Epithelial cell of esophagus (primary cell): ENCODE measurements around the gene NUP42.
A peak's percentile ranks its signal among the peaks of the same experiment; 100 is the strongest.

ENCODE experiments used
- DNase-seq: peaks from one replicate; pipeline ENCODE4 v3.0.0; 2010; ENCODE audit warnings: low read depth
- H3K4me3 ChIP-seq: 2 replicates; pipeline ENCODE4 v1.5.1; 2011; ENCODE audit warnings: mild to moderate bottlenecking, low read length, control low read depth
- TF ChIP-seq, protein P1 (sequence below): IDR thresholded peaks from 2 replicates; pipeline ENCODE4 v1.5.1; 2011; ENCODE audit warnings: low read depth, mild to moderate bottlenecking, low read length, control low read depth, inconsistent platforms; ENCODE audit not compliant: insufficient read depth; ENCODE audit errors: missing control alignments

The NUP42 gene

DNA sequence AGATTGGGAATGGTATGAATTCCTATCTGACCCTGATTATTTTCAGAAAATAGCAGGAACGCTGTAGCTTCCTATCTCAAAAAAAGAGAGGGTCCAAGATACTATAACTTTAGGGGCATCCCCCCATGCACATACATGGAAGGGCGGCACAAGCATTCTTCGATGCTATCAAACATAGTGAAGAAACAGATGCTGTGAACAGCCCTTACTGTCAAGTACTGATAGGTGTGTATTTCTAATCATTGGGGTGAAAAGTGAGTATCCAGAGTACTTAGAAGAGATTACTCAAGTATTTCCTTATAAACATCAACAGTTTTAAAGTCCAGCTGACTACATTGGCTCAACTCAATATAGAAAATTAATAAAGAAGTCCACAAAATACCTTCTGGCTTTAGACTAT lies 17.0 kb upstream of the NUP42 start:
- H3K4me3 ChIP-seq, result no peak overlapping the region
- no peak for DNase-seq
- TF ChIP-seq, protein P1, sequence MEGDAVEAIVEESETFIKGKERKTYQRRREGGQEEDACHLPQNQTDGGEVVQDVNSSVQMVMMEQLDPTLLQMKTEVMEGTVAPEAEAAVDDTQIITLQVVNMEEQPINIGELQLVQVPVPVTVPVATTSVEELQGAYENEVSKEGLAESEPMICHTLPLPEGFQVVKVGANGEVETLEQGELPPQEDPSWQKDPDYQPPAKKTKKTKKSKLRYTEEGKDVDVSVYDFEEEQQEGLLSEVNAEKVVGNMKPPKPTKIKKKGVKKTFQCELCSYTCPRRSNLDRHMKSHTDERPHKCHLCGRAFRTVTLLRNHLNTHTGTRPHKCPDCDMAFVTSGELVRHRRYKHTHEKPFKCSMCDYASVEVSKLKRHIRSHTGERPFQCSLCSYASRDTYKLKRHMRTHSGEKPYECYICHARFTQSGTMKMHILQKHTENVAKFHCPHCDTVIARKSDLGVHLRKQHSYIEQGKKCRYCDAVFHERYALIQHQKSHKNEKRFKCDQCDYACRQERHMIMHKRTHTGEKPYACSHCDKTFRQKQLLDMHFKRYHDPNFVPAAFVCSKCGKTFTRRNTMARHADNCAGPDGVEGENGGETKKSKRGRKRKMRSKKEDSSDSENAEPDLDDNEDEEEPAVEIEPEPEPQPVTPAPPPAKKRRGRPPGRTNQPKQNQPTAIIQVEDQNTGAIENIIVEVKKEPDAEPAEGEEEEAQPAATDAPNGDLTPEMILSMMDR, result no peak

DNA sequence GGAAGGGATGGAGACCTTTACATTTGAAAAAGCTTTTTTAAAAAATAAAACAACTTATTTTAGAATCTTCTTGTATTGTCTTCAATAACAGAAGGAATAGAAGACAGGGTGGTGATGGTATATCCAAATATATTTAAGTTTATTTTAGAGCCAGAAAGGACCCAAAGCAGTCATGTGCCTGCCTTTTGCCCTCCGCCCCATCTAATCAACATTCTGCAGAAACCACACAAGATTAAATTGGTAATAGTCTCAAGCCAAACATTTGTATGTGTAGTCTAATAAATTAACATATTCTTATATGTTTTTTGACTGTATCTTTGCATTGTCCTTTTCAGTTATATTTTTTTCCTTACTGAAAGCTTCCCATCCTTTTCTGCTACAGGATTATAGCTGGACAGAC lies 16.5 kb upstream of the NUP42 start:
- no peak for DNase-seq
- no peak overlapping the region for H3K4me3 ChIP-seq
- TF ChIP-seq, protein P1, result no peak

DNA sequence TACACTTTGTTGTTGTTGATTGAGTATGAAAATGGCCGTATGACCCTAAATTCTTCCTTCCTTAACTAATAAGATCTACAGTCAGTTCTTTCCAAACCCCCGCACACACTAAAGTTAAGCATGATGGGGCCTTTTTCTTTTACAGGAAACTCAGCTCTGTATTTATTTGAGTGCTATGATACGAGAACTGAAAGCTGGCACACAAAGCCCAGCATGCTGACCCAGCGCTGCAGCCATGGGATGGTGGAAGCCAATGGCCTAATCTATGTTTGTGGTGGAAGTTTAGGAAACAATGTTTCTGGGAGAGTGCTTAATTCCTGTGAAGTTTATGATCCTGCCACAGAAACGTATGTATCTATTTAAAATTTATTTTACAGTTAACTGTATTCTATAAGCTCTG lies 14.2 kb upstream of the NUP42 start:
- DNase-seq, result no peak
- TF ChIP-seq, protein P1, result no peak

DNA sequence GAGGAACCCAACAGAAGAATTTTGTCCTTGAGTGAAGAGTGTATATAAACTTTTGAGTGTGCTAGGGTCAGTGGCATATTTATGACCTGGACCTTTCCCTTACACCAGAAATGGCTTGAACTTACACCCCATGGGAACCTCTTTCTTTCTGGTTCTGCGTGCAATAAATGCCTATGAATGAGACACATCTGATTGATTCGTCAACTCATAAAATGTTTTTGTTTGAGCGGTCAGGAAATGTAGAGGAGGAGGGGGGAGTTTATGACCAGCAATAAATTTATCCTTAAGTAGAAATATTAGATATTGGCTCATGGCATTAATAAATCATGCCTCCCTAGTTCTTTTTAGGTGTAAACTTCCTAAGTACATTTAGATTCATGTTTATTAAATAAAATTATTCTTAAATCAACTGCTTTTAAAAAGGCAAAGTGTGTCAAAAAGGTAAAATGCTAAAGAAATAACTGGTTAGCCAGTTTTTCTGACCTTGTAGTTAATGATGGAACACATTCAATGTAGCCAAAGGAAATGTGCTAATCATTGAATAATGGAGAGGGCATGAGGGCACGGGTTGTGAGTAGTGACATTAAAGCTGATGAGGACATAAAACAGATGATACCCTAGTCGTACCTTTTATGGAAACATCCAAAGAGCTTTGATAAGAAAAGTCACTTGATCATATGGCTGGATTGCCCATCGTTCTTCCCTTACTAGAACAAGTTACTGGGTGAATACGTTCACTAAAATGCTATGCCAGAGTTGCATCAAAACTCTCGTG lies 13.6 kb upstream of the NUP42 start:
- no peak for DNase-seq
- no peak overlapping the region for H3K4me3 ChIP-seq
- TF ChIP-seq, protein P1, result no peak

More for the DNA sequence above, 14.2 kb upstream of the NUP42 start:
- H3K4me3 ChIP-seq, result no peak overlapping the region

DNA sequence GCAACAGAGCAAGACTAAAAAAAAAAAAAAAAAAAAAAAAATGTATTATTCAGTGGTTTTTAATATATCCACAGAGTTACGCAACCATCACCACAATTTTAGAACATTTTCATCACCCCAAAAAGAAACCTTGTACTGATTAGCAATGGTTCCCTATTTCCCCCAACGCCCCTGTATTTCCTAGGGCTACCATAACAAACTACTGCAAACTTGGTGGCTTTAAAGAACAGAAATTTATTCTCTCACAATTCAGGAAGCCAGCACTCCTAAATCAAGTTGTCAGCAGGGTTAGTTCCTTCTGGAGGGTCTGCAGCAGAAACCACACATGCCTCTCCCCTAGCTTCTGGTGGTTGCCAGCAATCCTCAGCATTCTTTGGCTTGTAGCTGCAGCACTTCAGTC lies 5.9 kb upstream of the NUP42 start:
- TF ChIP-seq, protein P1, result no peak
- H3K4me3 ChIP-seq, result no peak overlapping the region
- DNase-seq, result no peak

DNA sequence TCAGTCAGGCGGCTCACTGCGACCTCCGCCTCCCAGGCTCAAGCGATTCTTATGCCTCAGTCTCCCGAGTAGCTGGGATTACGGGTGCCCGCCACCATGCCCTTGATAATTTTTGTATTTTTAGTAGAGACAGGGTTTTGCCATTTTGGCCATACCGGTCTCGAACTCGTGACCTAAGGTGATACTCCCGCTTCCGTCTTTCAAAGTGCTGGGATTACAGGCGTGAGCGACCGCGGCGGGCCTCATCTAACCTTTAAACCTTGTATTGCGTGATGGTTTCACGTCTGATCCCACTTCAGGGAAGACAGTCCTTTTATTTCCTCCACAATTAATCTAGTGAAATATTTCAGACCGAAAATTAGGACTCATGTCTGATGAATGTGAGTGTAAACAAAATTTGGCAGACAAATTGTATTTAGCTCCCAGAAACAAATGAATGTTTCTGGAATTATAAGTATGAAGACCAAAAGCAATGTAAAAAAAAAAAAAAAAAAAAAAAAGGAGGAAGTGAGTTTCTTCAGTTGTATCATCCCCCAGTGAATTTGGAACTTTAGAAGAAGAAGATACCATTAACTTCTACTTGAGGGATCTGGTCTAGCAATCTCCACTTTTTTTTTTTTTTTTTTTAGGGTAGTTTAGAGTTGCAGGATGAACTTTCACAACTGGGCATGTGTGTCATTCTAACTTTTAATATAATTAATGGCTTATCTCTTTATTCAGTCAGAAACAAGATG lies 1.6 kb downstream of the NUP42 start:
- peak overlapping the region; percentile 93 for H3K4me3 ChIP-seq
- TF ChIP-seq, protein P1, result no peak
- no peak for DNase-seq
